HG03045 (cell line): Measurements from ENCODE around the gene SYT13.
"Not testable (repeated sequence)": the region's sequence is repeated elsewhere in the genome, so short reads cannot be mapped to it uniquely, and the experiment has no call there.

Source experiments
- ATAC-seq: cut with Tn5 transposase; IDR thresholded peaks from one replicate; pipeline ENCODE4 v1.9.1; 2021; ENCODE audit warnings: mild to moderate bottlenecking, moderate library complexity; ENCODE audit not compliant: unreplicated experiment

The SYT13 gene

DNA sequence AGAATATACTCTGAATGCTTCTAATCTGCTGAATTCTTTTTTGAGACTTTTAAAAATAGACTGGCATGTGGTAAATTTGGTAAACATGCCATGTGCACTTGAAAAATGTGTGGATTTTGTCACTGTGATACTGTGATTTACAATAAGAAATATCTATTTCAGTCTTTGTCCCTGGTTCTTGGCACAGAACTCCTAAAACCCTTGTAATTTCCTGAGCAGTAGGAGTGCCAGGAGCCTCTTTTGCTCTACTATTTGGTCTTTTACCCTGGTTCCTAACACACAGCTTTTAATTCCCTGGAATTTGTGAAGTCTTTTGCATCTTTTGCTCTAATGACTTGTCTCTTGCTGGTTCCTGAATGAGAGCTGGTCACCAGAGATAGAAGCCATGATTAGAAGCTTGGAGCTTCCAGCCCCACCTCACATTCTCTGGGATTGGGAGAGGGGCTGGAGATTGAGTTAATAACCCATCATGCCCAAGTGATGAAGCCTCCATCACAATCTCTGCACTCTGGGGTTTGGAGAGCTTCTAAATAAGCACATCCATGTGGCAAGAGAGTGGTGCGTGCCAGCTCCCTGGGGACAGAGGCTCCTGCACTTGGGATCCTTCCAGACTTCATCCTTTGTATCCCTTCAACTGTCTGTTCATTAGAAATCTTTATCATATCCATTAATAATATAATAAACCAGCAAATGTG is 27.2 kb upstream of the SYT13 start:
- ATAC-seq: no peak

DNA sequence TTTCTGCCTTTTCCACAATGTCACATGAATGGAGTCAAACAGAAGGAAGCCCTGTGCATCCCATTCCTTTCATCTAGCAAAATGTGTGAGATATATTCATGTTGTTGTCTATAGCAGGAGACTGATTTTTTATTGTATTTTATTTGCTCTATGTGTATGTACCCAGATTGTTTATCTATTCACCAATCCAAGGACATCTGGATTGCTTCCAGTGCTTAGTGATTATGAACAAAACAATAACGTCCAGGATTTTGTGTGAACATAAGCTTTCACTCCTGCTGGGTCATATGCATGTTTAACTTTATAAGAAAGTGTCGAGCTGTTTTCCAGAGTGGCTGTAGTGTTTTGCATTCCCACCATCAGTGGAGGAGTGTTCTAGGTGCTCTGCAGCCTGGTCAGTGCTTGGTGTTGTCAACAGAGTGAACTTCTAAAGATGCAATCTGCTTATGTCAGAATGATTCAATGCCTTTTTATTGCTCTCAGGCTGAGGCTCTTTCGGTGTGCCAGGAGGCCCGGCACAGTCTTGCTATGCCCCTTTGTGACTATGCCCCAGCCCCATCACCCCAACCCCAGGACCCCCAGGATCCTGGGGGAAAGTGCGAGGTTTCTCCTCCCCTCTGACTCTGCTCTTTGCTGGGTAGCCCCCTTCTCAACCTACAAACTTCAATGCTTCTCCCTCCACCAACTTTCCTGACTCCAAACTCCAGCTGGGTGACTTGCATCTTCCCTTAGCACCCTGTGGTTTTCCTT is 19.9 kb upstream of the SYT13 start:
- ATAC-seq: no peak

DNA sequence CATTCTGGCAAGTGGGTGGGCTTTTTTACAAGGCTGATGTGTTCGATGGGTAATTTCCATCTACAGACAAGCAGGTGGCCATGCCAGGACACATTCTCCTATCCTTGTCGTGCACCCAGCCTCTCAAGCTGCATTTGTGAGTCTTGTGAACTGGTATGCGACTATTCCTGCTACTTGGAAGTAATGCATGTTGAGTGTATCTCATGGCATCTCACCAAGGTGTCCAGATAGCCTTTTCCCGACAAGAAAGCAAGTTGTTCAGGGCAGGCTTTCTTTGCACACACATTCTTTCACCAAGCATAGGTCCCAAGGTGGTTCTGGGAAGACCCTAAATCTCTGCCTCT is 18.8 kb upstream of the SYT13 start:
- ATAC-seq: no peak

DNA sequence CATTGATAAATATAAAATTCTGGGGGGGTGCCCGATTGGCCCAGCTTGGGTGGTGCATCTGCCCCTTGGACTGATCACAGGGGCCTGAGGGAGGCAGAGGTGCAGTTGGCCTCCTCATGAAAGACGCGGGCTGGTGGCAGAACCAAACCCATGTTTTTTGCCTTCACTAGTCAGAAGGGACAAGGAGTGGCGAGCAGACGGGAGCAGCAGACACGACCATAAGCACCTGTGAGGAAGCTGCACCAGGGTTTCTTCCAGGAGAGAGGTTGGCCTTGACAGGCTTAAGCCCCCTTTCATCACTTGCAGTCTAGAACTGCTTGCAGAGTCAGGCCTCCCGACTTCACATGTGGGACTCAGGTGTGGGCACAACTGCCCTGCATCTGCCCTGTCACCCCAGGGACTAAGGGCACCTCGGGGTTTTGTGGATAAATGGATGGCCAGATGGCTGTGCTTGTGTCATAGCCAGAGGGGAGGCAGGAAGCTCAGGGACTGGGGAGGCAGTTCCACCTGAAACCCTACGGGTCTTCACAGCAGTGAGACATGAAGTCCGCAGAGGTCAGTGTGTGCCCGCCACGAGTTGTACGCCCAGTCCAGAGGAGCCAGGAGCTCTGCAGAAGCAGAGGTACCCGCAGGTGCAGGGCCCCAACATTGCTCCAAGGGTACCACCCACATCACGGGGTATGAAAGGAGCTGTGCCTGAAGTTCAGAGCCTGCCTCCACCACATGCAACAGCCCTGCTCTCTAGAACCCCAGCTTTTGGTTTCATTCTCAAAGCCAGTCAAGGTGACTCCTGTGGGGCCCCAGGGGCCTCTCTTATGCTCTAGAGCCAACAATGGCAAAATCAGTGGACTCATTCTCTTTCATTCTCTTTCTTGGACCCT is 18.2 kb upstream of the SYT13 start:
- ATAC-seq: no peak

DNA sequence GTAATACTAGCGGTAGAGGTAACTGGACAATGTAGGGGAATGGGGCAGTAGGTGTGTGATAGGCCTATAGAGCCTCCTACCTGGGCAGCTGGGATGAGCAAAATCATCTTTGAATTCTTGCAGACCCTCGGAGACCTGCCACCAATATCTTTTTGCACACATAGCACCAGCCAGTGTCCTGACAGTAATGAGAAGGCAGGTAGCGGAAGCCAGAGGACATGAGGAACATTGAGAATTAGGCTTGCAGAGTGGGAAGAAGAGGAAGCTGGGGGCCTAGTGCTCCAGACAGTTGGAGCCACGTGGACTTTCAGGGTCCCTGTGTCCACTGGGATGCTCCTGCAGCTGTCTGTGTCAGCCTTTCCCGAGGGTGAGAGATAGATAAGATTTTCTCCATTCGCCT is 17.2 kb upstream of the SYT13 start:
- no peak for ATAC-seq

DNA sequence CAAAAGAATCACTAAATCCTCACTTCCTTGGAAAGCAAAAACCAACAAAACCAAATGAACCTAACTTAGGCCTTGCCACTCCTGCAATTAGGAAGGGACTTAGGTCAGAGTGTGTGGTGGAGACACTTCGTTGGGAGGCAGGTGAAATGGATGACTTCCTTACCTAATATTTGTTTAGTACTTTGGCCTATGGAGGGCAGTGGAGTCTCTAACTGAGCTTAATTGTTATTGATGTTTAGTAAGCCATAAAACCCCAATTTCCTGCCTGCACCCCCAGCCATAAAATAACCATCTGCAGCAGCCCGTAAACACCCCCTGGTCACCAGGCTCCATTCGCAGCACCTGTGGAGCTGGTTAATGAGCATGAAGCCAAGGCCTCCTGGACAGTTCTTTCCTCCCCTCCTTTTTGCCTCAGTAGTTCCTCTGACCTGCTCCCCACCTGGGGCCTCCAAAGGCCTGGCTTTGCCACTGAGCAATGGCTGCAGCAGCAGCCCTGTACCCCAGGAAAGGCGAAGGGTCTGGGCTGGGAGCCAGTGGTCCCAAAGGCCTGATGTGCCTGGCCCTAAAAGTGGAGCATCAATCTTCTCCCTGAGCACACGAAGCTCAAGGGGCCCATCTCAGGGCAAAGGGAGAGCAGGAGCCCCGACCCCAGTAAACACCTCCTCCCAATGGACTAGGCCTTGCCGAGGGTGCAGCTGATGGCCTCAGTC is 15.6 kb upstream of the SYT13 start:
- ATAC-seq: no peak

DNA sequence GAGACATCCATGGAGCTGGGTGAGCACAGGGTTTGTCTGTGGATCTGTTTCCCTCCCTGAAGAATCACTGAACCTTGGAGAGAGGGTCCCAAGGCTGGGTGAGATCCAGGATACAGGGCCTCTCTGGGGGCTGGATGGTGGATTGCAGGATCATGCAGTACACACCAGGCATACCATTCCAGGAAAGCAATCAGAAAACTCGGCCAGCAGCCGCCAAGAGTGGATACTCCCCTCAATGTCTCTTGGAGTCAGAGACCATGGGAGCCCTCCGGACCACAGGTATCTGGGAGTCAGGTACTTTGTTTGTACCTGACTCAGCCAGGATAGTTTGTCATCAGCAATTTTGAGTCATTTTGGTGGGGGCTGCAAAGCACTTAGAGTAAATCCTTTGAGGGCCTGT is 14.6 kb upstream of the SYT13 start:
- no peak for ATAC-seq

DNA sequence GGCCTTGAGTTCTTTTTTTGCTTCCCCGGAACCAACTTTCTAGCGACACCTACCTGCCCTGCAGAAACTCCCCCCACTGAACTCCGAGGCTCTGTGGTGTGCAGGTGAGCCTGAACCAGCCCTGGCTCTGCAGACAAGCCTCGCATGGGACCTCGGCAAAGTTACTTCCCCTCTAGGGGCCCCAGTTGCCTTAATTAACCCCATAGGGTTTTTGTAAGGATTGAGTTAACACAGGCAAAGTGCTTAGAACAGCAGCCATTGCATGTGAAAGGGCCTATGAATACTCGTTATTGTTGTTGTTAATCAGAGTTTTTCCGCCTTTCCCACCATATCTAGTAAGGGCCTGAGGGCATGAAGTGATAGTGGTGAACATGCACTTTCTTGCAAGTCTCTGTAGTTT is 12.6 kb upstream of the SYT13 start:
- no peak for ATAC-seq

DNA sequence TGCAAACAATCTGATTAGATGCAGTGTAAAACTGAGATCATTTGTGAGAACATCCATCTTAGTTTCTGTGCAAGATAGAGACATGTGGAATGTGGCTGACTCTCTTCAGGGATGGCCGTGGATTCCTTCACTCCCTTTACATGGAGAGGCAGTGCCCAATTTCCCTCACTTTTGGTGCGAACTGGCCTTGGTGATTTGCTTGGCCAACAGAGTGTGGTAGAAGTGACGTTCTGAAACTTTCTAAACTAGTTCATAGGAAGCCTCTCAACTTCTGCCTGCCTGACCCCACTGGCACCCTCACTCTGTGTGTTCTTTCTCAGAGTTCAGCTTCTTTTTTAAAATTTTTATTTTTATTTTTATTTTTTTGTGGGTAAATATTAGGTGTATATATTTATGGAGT is 9.9 kb upstream of the SYT13 start:
- no peak for ATAC-seq

DNA sequence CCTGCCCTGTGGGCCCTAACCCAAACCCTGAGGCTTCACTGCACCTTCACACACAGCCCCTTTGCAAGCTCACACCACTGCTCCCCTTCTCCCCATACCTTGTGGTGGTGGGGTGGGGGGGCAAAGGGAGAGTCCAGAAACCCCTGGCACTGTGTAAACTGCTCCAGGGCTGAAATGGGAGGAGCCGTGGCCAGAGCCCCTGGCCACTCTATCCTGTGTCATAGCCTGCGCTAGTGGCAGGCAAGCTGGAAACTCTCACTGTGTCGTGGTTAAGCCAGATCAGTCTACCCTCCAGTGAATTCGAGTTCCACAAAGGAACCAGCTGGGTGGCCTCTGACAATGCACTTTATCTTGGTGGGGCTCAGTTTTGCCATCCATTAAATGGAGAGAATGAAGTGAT is 8.4 kb upstream of the SYT13 start:
- ATAC-seq: no peak

DNA sequence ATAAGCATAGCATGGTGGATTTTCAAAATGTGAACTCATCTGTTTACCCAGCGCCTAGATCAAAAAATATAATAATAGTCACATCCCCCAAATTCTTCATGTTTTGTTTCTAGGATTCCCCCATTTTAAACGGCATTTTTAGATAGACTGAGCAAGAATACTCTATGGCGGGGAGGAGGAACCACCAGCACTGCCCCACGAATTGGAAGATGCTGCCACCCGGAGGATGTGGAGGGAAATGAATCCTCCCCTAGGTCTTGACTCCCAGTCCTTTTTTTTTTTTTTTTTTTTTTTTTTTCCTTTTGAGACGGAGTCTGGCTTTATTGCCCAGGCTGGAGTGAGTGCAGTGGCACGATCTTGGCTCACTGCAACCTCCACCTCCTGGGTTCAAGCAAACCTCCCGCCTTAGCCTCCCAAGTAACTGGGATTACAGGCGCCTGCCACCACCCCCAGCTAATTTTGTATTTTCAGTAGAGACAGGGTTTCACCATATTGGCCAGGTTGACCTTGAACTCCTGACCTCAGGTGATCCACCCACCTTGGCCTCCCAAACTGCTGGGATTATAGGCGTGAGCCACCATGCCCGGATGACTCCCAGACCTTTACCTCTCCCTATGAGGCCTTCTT is 7.5 kb upstream of the SYT13 start:
- ATAC-seq: not testable (repeated sequence)

DNA sequence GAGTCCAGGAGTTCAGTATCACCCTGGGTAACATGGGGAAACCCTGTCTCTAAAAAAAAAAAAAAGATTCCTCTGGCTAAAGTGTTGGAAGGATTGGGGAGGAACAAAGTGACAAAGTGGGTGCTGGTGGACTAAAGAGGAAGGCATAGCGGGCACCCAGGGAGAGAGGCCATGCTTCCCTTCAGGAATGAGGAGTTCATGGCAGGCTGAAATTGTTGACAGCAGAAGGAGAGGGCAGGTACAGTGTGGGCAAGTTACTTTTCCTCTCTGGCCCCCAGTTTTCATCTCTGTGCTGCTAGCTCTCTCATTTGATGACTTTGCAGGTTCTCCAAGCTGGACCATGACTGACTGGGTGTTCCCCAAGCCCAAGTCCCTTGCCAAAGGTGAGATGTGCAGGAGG is 4.4 kb upstream of the SYT13 start:
- ATAC-seq: no peak

DNA sequence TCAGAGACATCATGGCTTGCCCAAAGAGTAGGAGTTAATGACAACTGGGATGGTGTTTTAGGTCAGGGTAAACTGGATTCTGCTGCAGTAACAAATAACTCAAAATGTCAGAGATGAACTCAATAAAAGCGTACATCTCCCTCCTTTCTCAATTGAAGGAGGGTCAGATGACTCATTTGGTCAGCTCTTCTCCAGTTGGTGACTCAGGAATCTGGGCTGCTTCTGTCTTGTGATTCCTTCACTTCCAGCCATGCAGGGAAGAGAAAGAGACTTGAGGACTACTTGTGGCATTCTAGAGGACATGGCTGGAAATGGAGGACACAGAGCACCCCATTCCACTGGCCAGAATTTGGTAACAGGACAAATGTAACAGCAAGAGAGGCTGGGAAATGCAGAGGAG is 3.2 kb upstream of the SYT13 start:
- no peak for ATAC-seq

DNA sequence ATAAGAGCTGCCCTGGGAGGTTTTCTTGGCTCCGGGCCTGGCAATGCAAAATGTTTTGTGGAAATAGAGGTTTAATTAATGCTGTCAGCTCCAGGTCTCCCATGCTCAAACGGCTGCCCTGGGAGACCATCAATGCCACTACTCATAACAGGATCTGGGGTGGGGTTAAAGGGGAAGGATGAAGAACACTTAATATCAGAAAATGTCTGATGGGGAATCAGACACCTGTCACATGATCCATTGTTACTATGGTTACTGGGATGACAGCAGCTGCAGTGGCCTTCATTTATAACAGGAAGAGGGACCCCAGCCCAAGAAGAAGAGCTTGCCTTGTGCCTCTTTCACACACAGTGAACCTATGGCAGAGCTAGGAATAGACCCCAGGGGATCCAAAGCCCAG is 2.2 kb upstream of the SYT13 start:
- no peak for ATAC-seq

DNA sequence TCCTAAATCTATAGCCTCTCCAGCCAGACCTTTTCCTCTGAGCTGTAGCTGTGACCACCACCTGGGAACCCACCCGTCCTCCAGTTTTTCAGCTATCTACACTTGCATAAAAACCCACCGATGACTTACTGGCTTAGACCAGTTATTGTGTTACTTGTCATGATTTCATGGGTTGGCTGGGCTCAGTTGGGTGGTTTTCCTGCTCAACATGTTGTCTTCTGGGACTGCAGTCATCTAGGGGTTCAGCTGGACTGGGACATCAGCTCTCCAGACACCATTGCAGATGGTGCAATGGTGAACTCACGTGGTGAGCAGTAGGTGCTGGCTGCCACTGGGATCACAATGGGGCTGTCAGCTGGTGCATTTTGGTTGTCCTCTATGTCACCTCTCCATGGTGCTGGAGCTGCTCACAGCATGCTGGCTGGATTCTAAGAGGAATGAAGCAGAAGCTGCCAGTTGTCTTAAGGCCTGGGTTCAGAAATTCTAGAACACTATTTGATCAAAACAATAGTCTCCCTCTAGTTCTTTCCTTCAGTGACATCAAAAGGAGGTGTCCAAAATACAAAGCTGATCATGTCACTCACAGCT is 1.3 kb upstream of the SYT13 start:
- no peak for ATAC-seq

DNA sequence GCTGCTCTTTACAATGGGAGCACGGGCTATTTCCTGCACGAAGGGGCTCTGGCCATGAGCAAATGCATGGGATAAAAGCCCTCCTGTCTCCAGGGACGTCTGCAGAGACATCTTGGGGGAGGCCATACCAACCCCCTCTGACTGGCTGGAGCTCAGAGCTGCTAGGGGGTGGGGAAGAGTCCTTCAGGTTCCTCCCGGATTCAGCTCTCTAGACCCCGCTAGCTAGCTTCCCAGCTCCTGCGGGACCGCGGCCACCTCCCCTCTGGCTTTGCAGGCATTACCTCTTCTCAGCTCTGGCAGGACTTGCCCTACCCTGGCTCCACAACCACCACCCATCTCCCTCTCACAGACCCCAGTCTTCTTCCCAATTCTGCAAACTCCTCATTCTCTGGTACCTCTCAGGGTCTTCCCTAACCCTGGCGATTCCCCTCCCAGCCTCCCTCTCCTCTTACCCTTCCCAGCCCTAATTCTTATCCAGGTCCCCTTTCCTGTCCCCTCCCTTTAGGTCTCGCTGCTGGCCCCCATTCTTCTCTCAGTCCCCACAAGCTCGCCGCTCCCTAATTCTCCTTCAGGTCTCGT is 802 bp downstream of the SYT13 start:
- no peak for ATAC-seq

DNA sequence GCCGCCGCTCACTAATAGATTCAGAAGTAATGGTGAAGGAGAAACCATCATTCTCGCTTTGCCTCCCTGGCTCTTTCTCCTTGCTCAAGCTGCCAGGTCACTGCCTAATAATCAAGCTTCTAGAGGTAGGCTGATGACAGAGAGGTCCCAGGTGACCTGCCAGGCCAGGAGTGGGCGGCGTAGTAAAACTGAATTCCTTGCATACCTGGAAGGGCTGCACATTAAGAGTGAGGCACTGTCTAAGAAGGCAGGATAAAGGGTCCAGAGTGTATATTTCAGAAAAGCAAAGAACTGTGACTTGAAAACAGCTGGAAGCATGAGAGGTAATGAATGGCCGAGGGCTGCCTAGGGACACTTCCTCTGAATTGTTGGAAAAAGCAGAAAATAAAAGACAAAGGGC is 4.1 kb downstream of the SYT13 start:
- no peak for ATAC-seq

DNA sequence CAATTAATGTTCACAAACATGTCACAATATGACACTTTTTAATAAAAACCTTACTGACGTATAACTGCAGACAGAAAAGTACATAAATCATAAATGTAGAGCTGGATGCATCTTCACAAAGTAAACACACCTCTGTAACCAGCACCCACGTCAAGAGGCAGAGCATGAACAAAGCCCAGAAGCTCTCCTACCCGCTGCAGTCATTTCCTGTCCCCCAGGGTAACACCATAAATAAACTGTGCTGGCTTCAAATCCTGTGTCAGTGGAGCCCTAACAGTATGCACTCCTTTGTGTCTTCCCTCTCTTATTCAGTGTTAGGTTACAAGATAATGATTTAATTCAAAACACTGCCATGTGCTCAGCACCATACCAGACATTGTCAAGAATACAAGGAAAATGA is 5.7 kb downstream of the SYT13 start:
- no peak for ATAC-seq

DNA sequence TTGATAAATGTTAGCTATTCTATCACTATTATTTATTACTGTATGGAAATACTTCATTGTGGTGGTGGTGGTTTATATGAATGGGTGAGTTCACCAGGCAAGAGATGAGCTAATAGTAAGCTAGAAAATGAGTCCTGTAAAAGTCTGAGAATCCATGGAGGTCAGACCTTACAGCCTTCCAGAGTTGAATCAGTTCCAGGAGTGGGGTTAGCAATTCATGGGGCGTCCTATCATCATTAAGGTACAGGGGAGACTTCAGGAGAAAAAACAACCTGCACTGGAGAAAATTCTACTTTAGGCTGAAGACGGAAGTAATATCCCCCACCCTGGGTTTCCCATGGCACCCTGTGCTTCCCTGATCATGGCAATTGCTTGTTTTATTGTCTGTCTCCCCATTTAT is 6.5 kb downstream of the SYT13 start:
- no peak for ATAC-seq

DNA sequence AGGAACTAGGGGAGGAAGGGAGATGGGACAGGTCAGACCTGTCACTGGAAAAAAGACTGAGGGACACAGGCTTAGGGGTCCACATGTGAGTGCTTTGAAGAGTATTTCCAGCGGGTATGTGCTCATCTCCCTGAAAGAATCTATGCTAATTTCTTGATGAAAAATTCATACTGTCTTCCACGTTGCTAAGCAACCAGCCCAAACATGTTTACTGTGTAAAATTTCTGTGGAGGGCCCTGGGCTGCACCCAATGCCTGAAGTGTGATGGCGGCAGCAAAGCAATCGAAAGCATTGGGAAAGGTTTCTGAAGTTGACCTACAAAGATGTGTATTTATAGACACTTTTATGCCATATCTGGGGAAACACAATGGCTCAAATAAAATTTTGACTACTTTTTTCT is 7.4 kb downstream of the SYT13 start:
- no peak for ATAC-seq
